ENCODE data around the gene ACSL5.

DNA sequence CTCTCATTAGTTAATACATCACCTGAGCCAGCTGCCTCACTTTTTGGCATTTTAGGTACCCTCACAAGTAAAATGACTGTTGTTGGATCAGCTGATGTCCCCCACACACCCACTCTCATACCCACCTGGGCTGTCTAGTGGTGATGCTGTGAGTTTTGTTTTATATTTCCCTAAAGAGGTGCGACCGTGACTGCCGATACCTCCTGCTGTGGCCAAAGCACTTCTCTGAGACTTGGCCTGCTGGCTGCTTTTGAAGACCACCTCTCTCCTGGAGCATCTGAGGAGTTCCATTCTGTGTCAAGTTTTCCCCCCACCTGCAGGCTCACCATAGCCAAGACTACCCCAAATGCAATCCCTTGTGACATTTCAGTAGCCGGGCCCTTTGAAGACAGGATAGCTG, 6.4 kb upstream of the ACSL5 start:
- no peak for TF ChIP-seq CTCF (conservative IDR thresholded peaks at IDR 0.05; ENCODE audit: low read depth, low read length)
- TF ChIP-seq POLR2A (IDR thresholded peaks at IDR 0.05; ENCODE audit: low read depth, low read length), result no peak
- TF ChIP-seq FOS (IDR thresholded peaks at IDR 0.05; ENCODE audit: low read depth, low read length), result no peak
- no peak for TF ChIP-seq MXI1 (IDR thresholded peaks at IDR 0.05; ENCODE audit: borderline replicate concordance, low read depth, low read length)
- TF ChIP-seq SMC3 (IDR thresholded peaks at IDR 0.05; ENCODE audit: low read depth, low read length), result no peak
- no peak for TF ChIP-seq RFX5 (IDR thresholded peaks at IDR 0.05; ENCODE audit: low read depth, low read length)
- no peak for TF ChIP-seq RAD21 (IDR thresholded peaks at IDR 0.05; ENCODE audit: low read length)
- no peak for TF ChIP-seq ELK1 (IDR thresholded peaks at IDR 0.05; ENCODE audit: borderline replicate concordance, low read depth, low read length)
- TF ChIP-seq RCOR1 (IDR thresholded peaks at IDR 0.05; ENCODE audit: insufficient replicate concordance, low read length), result no peak
- no peak for TF ChIP-seq MAFK (IDR thresholded peaks at IDR 0.05; ENCODE audit: low read depth, low read length)
- TF ChIP-seq BHLHE40 (IDR thresholded peaks at IDR 0.05; ENCODE audit: low read depth, low read length), result no peak
- TF ChIP-seq MAZ (IDR thresholded peaks at IDR 0.05; ENCODE audit: borderline replicate concordance, low read depth, low read length), result no peak

Measured in IMR-90 (cell line).